HCT116 (cell line): ENCODE measurements around the gene CCL4L2. TPM values are rescaled to one million over a fixed set of nuclear protein-coding genes. Genes with fewer than 3 reads are reported as not detected.

ENCODE experiments used
- ATAC-seq: fragments of 200-7000 bp; cut with Tn5 transposase; 2 replicates; pipeline ENCODE4 v1.9.1; 2020; ENCODE audit warnings: mild to moderate bottlenecking, moderate library complexity
- BruUV-seq: library from RNA; stranded (reverse); fragments of 400-500 nt; replicated peaks from 2 replicates; lab custom pipeline; 2021; lab: Mats Ljungman, UMichigan
- CTCF ChIA-PET: fragments of 300-600 bp; sonication (Branson Sonifier 250); formaldehyde crosslinking; loops from one replicate; lab custom pipeline; 2021; ENCODE audit warnings: antibody characterized with exemption; lab: Charles Lee
- POLR2A ChIA-PET: fragments of 300-600, 350-600 bp; sonication (Branson Sonifier 250); formaldehyde crosslinking; loops from one replicate; lab custom pipeline; 2021; ENCODE audit warnings: antibody characterized with exemption; lab: Charles Lee
- RAD21 ChIA-PET, 2 experiments: fragments of 300-600 bp; sonication (Branson Sonifier 250); formaldehyde crosslinking; loops; one replicate each; lab custom pipeline; 2023; ENCODE audit warnings: low total read pairs in 2 of 2; ENCODE audit not compliant: uncharacterized antibody in 2 of 2, unreplicated experiment in 2 of 2, low non-redundant PET in 1 of 2; lab: Charles Lee
- DNase-seq: peaks from one replicate; pipeline ENCODE4 v3.0.0-alpha.2; 2010; ENCODE audit warnings: low read depth, low spot score
- H2AFZ ChIP-seq: fragments of 200-600 bp; shearing (Covaris generic), sonication (generic); 2 replicates; pipeline ENCODE4 v1.6.1; 2017; ENCODE audit warnings: low read depth, mixed run types, mixed read lengths, antibody characterized with exemption, low read length; ENCODE audit not compliant: poor library complexity, severe bottlenecking
- H3K27ac ChIP-seq: 2 replicates; pipeline ENCODE4 v1.5.1; 2012; ENCODE audit warnings: low read depth, low read length
- H3K27me3 ChIP-seq: fragments of 200-600 bp; sonication (generic); 2 replicates; pipeline ENCODE4 v1.6.1; 2016; ENCODE audit warnings: mixed run types, low read length, mixed read lengths; ENCODE audit not compliant: insufficient read depth
- H3K36me3 ChIP-seq, 2 experiments: fragments of 200-500 bp in 1 of 2; fragments of 200-600 bp in 1 of 2; sonication (Bioruptor generic) in 1 of 2; sonication (generic) in 1 of 2; 2 replicates each; pipeline versions ENCODE4 v1.5.1 to v1.6.1; 2014 to 2016; ENCODE audit warnings: low read length in 2 of 2, inconsistent platforms in 1 of 2, mixed read lengths in 1 of 2, mixed run types in 1 of 2; ENCODE audit not compliant: insufficient read depth in 2 of 2, control insufficient read depth in 1 of 2
- H3K4me1 ChIP-seq, 2 experiments: fragments of 200-600 bp in 1 of 2; sonication (generic) in 1 of 2; 2 replicates each; pipeline versions ENCODE4 v1.5.1 to v1.6.1; 2012 to 2017; ENCODE audit warnings: low read length in 2 of 2, inconsistent platforms in 1 of 2, mild to moderate bottlenecking in 1 of 2, mixed read lengths in 1 of 2, mixed run types in 1 of 2, moderate library complexity in 1 of 2; ENCODE audit not compliant: insufficient read depth in 2 of 2, control insufficient read depth in 1 of 2
- H3K4me2 ChIP-seq: fragments of 200-600 bp; sonication (generic); 2 replicates; pipeline ENCODE4 v1.6.1; 2017; ENCODE audit warnings: mixed run types, low read length, mixed read lengths
- H3K4me3 ChIP-seq, 2 experiments: fragments of 200-600 bp in 1 of 2; sonication (generic) in 1 of 2; replicated peaks in 1 of 2; 2 replicates each; pipeline ENCODE4 v1.5.1; 2011 to 2016; ENCODE audit warnings: low read length in 2 of 2, control low read depth in 1 of 2, low read depth in 1 of 2, mild to moderate bottlenecking in 1 of 2, mixed read lengths in 1 of 2, mixed run types in 1 of 2
- H3K79me2 ChIP-seq: fragments of 200-600 bp; sonication (generic); 2 replicates; pipeline ENCODE4 v1.6.1; 2017; ENCODE audit warnings: mild to moderate bottlenecking, mixed run types, low read length, moderate library complexity, mixed read lengths; ENCODE audit not compliant: insufficient read depth
- H3K9ac ChIP-seq: fragments of 200-600 bp; sonication (generic); 2 replicates; pipeline ENCODE4 v1.6.1; 2016; ENCODE audit warnings: low read length, mixed read lengths
- H3K9me2 ChIP-seq: fragments of 200-600 bp; sonication (generic), shearing (Covaris generic); 2 replicates; pipeline ENCODE4 v1.6.1; 2017; ENCODE audit warnings: mixed run types, mild to moderate bottlenecking, moderate library complexity; ENCODE audit not compliant: insufficient read depth
- H3K9me3 ChIP-seq, 2 experiments: fragments of 200-500 bp in 1 of 2; fragments of 200-600 bp in 1 of 2; sonication (Bioruptor generic) in 1 of 2; sonication (generic) in 1 of 2; 2 replicates each; pipeline ENCODE4 v1.6.1; 2014 to 2017; ENCODE audit warnings: low read length in 2 of 2, mixed read lengths in 2 of 2, inconsistent platforms in 1 of 2, low read depth in 1 of 2, mild to moderate bottlenecking in 1 of 2, mixed run types in 1 of 2, moderate library complexity in 1 of 2; ENCODE audit not compliant: control insufficient read depth in 1 of 2, insufficient read depth in 1 of 2
- H4K20me1 ChIP-seq: fragments of 200-600 bp; sonication (generic), shearing (Covaris generic); 2 replicates; pipeline ENCODE4 v1.6.1; 2017; ENCODE audit warnings: mixed run types, mild to moderate bottlenecking, moderate library complexity; ENCODE audit not compliant: insufficient read depth
- CBX3 ChIP-seq: IDR thresholded peaks from 2 replicates; pipeline ENCODE4 v1.6.1; 2012; ENCODE audit warnings: low read depth
- EZH2 ChIP-seq: fragments of 200-600 bp; sonication (generic); IDR thresholded peaks from 2 replicates; pipeline ENCODE4 v1.6.1; 2017; ENCODE audit warnings: antibody characterized with exemption, mixed run types
- POLR2A ChIP-seq: IDR thresholded peaks from 2 replicates; pipeline ENCODE4 v1.7.0; 2011; ENCODE audit warnings: borderline replicate concordance; ENCODE audit not compliant: insufficient read depth, insufficient read length; ENCODE audit errors: extremely low read depth
- SIN3A ChIP-seq: IDR thresholded peaks from 2 replicates; pipeline ENCODE4 v1.6.1; 2012; ENCODE audit warnings: low read depth
- SP1 ChIP-seq: IDR thresholded peaks from 2 replicates; pipeline ENCODE4 v1.6.1; 2012; ENCODE audit warnings: low read depth
- SRF ChIP-seq: IDR thresholded peaks from 2 replicates; pipeline ENCODE4 v1.6.1; 2012; ENCODE audit warnings: low read depth
- YY1 ChIP-seq: IDR thresholded peaks from 2 replicates; pipeline ENCODE4 v1.6.1; 2011; ENCODE audit warnings: low read length, low read depth, moderate library complexity, mild to moderate bottlenecking; ENCODE audit not compliant: insufficient replicate concordance; ENCODE audit errors: extremely low read depth
- ZFX ChIP-seq: fragments of 450-650 bp; IDR thresholded peaks from 2 replicates; pipeline ENCODE4 v1.6.1; 2017
- ZNF274 ChIP-seq: fragments of 200-500 bp; sonication (Bioruptor generic); IDR thresholded peaks from 2 replicates; pipeline ENCODE4 v1.6.1; 2014; ENCODE audit warnings: mild to moderate bottlenecking, low read depth, low read length, inconsistent platforms
- intact Hi-C: fragments of 100-400 bp; cut with micrococcal nuclease; formaldehyde crosslinking; loops from 2 replicates; pipeline ENCODE4 v1.10.0; 2022
- total RNA-seq: library from RNA; stranded (reverse); gene quantifications from one replicate; pipeline ENCODE4 v1.2.1, GENCODE V29; 2021; ENCODE audit not compliant: unreplicated experiment
- TF ChIP-seq, protein P1 (sequence below): IDR thresholded peaks from 2 replicates; pipeline ENCODE4 v1.6.1; 2011; ENCODE audit warnings: mild to moderate bottlenecking, low read length, moderate library complexity; ENCODE audit not compliant: insufficient replicate concordance; ENCODE audit errors: extremely low read depth
- TF ChIP-seq, protein P2 (sequence below): IDR thresholded peaks from 2 replicates; pipeline ENCODE4 v1.6.1; 2012; ENCODE audit warnings: low read depth

The CCL4L2 gene
- total RNA-seq, 1 experiment from 2014 or later: 0.37 TPM

- POLR2A ChIA-PET: no interaction called here
- no peak overlapping the region for H3K9ac ChIP-seq
- DNase-seq (no peak), ATAC-seq (no peak)
- H3K79me2 ChIP-seq: no peaks in the 10 kb centered on the region
- intact Hi-C loops: no loop called here
- TF ChIP-seq SRF (no peak), YY1 (no peak), ZNF274 (no peak), ZFX (no peak), CBX3 (no peak), SP1 (no peak), POLR2A (no peak), EZH2 (no peak), SIN3A (no peak)
- TF ChIP-seq, protein P1, sequence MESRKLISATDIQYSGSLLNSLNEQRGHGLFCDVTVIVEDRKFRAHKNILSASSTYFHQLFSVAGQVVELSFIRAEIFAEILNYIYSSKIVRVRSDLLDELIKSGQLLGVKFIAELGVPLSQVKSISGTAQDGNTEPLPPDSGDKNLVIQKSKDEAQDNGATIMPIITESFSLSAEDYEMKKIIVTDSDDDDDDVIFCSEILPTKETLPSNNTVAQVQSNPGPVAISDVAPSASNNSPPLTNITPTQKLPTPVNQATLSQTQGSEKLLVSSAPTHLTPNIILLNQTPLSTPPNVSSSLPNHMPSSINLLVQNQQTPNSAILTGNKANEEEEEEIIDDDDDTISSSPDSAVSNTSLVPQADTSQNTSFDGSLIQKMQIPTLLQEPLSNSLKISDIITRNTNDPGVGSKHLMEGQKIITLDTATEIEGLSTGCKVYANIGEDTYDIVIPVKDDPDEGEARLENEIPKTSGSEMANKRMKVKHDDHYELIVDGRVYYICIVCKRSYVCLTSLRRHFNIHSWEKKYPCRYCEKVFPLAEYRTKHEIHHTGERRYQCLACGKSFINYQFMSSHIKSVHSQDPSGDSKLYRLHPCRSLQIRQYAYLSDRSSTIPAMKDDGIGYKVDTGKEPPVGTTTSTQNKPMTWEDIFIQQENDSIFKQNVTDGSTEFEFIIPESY: no peak
- TF ChIP-seq, protein P2, sequence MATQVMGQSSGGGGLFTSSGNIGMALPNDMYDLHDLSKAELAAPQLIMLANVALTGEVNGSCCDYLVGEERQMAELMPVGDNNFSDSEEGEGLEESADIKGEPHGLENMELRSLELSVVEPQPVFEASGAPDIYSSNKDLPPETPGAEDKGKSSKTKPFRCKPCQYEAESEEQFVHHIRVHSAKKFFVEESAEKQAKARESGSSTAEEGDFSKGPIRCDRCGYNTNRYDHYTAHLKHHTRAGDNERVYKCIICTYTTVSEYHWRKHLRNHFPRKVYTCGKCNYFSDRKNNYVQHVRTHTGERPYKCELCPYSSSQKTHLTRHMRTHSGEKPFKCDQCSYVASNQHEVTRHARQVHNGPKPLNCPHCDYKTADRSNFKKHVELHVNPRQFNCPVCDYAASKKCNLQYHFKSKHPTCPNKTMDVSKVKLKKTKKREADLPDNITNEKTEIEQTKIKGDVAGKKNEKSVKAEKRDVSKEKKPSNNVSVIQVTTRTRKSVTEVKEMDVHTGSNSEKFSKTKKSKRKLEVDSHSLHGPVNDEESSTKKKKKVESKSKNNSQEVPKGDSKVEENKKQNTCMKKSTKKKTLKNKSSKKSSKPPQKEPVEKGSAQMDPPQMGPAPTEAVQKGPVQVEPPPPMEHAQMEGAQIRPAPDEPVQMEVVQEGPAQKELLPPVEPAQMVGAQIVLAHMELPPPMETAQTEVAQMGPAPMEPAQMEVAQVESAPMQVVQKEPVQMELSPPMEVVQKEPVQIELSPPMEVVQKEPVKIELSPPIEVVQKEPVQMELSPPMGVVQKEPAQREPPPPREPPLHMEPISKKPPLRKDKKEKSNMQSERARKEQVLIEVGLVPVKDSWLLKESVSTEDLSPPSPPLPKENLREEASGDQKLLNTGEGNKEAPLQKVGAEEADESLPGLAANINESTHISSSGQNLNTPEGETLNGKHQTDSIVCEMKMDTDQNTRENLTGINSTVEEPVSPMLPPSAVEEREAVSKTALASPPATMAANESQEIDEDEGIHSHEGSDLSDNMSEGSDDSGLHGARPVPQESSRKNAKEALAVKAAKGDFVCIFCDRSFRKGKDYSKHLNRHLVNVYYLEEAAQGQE: no peak
- RAD21 ChIA-PET: no interaction called here
- H3K4me1 ChIP-seq: no peaks in the 10 kb centered on the region
- H3K27ac ChIP-seq: no peak overlapping the region
- CTCF ChIA-PET: no interaction called here
- H3K4me3 ChIP-seq: no peak overlapping the region
- H3K9me3 ChIP-seq: no peaks in the 10 kb centered on the region
- peaks cover 20% of the 10 kb centered on the region; the same call in 1 of the 2 replicates for H3K27me3 ChIP-seq
- H3K9me2 ChIP-seq: no peaks in the 10 kb centered on the region
- no peaks in the 10 kb centered on the region for H3K36me3 ChIP-seq
- H3K4me2 ChIP-seq: no peak overlapping the region
- no TSS peak for BruUV-seq
- H4K20me1 ChIP-seq: no peaks in the 10 kb centered on the region
- H2AFZ ChIP-seq: no peak overlapping the region
Measured at GRCh38 chr17:36212272-36212605, 1.4 kb downstream of the CCL4L2 start.
